MCF 10A (cell line): ENCODE results near the gene DCUN1D2. TPM values are rescaled to one million over a fixed set of nuclear protein-coding genes. Genes with fewer than 3 reads are reported as not detected.
"Not testable (repeated sequence)": the region's sequence is repeated elsewhere in the genome, so short reads cannot be mapped to it uniquely, and the experiment has no call there.

Experiments used
- BruUV-seq: library from RNA; stranded (reverse); fragments of 400-500 nt; replicated peaks from 2 replicates; lab custom pipeline; 2021; lab: Mats Ljungman, UMichigan
- CTCF ChIA-PET: fragments of 300-600 bp; sonication (Branson Sonifier 250); formaldehyde crosslinking; extraction: SDS; loops from one replicate; lab custom pipeline; 2021; ENCODE audit warnings: antibody characterized with exemption, inconsistent platforms; lab: Yijun Ruan, JAX
- POLR2A ChIA-PET: fragments of 300-600, 350-650 bp; sonication (Branson Sonifier 250); formaldehyde crosslinking; extraction: SDS; loops from one replicate; lab custom pipeline; 2020; ENCODE audit warnings: antibody characterized with exemption, inconsistent platforms; lab: Yijun Ruan, JAX
- DNase-seq: peaks from one replicate; pipeline ENCODE4 v3.0.0-alpha.2; 2018; ENCODE audit not compliant: unreplicated experiment
- H3K27ac Mint-ChIP-seq: one replicate; pipeline ENCODE4 v1.8.0; 2022; ENCODE audit warnings: mild to moderate bottlenecking, low read depth, mixed read lengths; ENCODE audit not compliant: unreplicated experiment
- H3K27me3 Mint-ChIP-seq: one replicate; pipeline ENCODE4 v1.8.0; 2022; ENCODE audit warnings: mixed read lengths; ENCODE audit not compliant: insufficient read depth, unreplicated experiment
- H3K36me3 Mint-ChIP-seq: one replicate; pipeline ENCODE4 v1.8.0; 2022; ENCODE audit warnings: mild to moderate bottlenecking, moderate library complexity, mixed read lengths; ENCODE audit not compliant: insufficient read depth, unreplicated experiment
- H3K4me1 Mint-ChIP-seq: one replicate; pipeline ENCODE4 v1.8.0; 2022; ENCODE audit warnings: mixed read lengths; ENCODE audit not compliant: insufficient read depth, unreplicated experiment
- H3K4me3 Mint-ChIP-seq: one replicate; pipeline ENCODE4 v1.8.0; 2022; ENCODE audit warnings: mild to moderate bottlenecking, moderate library complexity, mixed read lengths; ENCODE audit not compliant: unreplicated experiment
- H3K9me3 Mint-ChIP-seq: one replicate; pipeline ENCODE4 v1.8.0; 2022; ENCODE audit warnings: mixed read lengths; ENCODE audit not compliant: unreplicated experiment
- CTCF ChIP-seq: fragments of 200-600 bp; IDR thresholded peaks from one replicate; pipeline ENCODE4 v1.8.0; 2022; ENCODE audit warnings: antibody characterized with exemption, mild to moderate bottlenecking; ENCODE audit not compliant: unreplicated experiment
- intact Hi-C: fragments of 100-400 bp; cut with micrococcal nuclease; formaldehyde crosslinking; loops from 2 replicates; pipeline ENCODE4 v1.14.1; 2022
- total RNA-seq: library from RNA; stranded (reverse); gene quantifications from 2 replicates; pipeline ENCODE4 v1.2.3, GENCODE V29; 2022

Gene DCUN1D2
- total RNA-seq, 1 experiment from 2014 or later, result 20.4 TPM

- ChIA-PET POLR2A (interaction anchor here (4.9 kb wide), 1 partner anchor 15 kb away, joined by 28 read pairs; the partner anchor contains the start of gene DCUN1D2), CTCF (interaction anchor here (0.6 kb wide), 1 partner anchor 89 kb away, joined by 4 read pairs; no protein-coding TSS in a partner anchor)
- Mint-ChIP-seq H3K36me3 (peaks cover 57% of the 10 kb centered on the region), H3K4me3 (no peak overlapping the region), H3K4me1 (no peaks in the 10 kb centered on the region), H3K27me3 (no peaks in the 10 kb centered on the region), H3K9me3 (no peaks in the 10 kb centered on the region), H3K27ac (no peak overlapping the region)
- peak; percentile 82 for DNase-seq
- intact Hi-C loops, result no loop called here
- no peak for TF ChIP-seq CTCF
- BruUV-seq, result no TSS peak
Measured at GRCh38 chr13:113474179-113474578, 16.3 kb downstream of the DCUN1D2 start.

GRCh38 chr13:113472355-113473025 is 18.0 kb downstream of the DCUN1D2 start:
- ChIA-PET POLR2A (interaction anchor here (0.7 to 0.8 kb wide), 2 partner anchors 16 to 17 kb away, joined by 4 to 7 read pairs; no protein-coding TSS in a partner anchor), CTCF (no interaction called here)
- H3K27ac Mint-ChIP-seq, result no peak overlapping the region
- BruUV-seq, result no TSS peak
- H3K27me3 Mint-ChIP-seq, result no peaks in the 10 kb centered on the region
- TF ChIP-seq CTCF, result no peak
- H3K4me1 Mint-ChIP-seq, result no peaks in the 10 kb centered on the region
- no peaks in the 10 kb centered on the region for H3K9me3 Mint-ChIP-seq
- DNase-seq, result no peak
- intact Hi-C loops, result no loop called here
- H3K4me3 Mint-ChIP-seq, result no peak overlapping the region
- peaks cover 72% of the 10 kb centered on the region for H3K36me3 Mint-ChIP-seq

- H3K9me3 Mint-ChIP-seq, result no peaks in the 10 kb centered on the region
- no peak overlapping the region for H3K4me3 Mint-ChIP-seq
- H3K36me3 Mint-ChIP-seq, result peaks cover 69% of the 10 kb centered on the region
Measured at GRCh38 chr13:113471844-113472243, 18.7 kb downstream of the DCUN1D2 start.

GRCh38 chr13:113470635-113471163 is 19.8 kb downstream of the DCUN1D2 start:
- POLR2A ChIA-PET, H3K27ac Mint-ChIP-seq: not testable (repeated sequence)

More at GRCh38 chr13:113471844-113472243, 18.7 kb downstream of the DCUN1D2 start:
- ChIA-PET POLR2A (interaction anchor here (0.7 to 0.8 kb wide), 2 partner anchors 16 to 18 kb away, joined by 4 to 7 read pairs; no protein-coding TSS in a partner anchor), CTCF (no interaction called here)
- Mint-ChIP-seq H3K27ac (no peak overlapping the region), H3K27me3 (no peaks in the 10 kb centered on the region), H3K4me1 (no peaks in the 10 kb centered on the region)
- DNase-seq, result no peak
- no TSS peak for BruUV-seq
- intact Hi-C loops, result no loop called here
- no peak for TF ChIP-seq CTCF

More at GRCh38 chr13:113470635-113471163, 19.8 kb downstream of the DCUN1D2 start:
- BruUV-seq, H3K4me3 Mint-ChIP-seq, DNase-seq, H3K4me1 Mint-ChIP-seq, H3K27me3 Mint-ChIP-seq, intact Hi-C loops, H3K9me3 Mint-ChIP-seq: not testable (repeated sequence)
- CTCF ChIA-PET, result interaction anchor here (0.6 kb wide), 1 partner anchor 115 kb away, joined by 3 read pairs; no protein-coding TSS in a partner anchor
- H3K36me3 Mint-ChIP-seq, result peaks cover 69% of the 10 kb centered on the region
